Activated CD4-positive, alpha-beta T cell treated with anti-CD3 and anti-CD28 coated beads, Interleukin-2, amount 50 U/mL, for 1 hour (primary cell): ENCODE measurements around the gene TMEM184A.

Experiments
- DNase-seq: peaks from one replicate; pipeline ENCODE4 v3.0.0-alpha.2; 2020

Gene TMEM184A

DNA sequence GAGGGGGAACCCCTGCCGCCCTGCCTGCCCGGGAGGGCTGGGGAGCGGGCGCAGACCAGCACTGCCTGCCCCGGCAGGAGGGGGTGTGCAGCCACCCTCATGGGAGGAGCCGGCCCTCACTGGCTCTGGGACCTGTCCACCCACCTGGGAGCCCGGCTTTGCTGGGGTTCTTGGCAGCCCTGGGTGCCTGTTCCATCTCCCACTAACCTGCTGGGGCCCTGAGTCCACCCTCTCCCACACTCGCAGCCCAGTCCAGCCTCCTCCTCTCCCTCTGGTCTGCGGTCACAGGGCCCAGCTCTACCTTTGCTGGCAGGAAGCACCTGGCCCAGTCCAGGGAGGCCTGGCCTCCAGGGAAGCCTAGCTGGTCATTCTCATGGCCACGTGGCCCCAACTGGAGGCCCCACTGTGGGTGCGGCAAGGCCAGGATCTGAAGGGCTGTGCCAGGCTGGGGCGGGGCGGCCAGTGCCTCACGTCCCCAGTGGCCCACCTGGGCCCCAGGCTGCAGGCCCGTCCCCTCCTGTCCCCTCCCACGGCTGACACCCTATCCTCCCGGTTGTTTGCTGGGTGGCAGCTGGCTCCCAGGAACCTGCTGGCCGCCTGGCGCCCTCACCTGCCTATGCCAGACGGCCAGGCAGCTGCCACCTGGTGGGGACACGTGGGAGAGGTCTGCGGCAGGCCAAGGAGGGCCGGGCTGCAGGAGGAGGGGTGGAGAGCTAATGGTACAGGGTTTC lies at the start of gene TMEM184A:
Gene TMEM184A, minus strand, starts transcription at position 393 of the 731 bp plus-strand sequence. CDS start 721 bp downstream, outside the sequence.
- DNase-seq, result peak; percentile 55

DNA sequence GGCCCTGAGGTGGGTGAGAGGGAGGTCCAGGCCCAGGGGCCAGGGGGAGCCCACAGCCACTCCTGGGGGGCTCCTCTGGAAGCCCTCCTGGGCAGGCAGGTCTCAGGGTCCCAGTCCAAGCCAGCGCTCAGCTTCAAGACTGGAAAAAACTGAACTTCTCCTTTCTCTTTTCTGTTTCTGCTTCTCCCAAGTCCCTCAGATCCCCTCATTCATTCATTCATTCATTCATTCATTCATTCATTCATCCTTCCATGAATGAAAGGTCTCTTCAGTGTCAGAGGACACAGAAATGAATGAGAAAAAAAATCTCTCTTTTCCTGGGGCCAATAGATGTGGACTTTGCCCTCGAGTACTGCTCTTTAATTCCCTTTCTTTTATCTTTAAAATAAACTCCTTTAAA lies 48.4 kb upstream of the TMEM184A start:
- DNase-seq, result no peak

DNA sequence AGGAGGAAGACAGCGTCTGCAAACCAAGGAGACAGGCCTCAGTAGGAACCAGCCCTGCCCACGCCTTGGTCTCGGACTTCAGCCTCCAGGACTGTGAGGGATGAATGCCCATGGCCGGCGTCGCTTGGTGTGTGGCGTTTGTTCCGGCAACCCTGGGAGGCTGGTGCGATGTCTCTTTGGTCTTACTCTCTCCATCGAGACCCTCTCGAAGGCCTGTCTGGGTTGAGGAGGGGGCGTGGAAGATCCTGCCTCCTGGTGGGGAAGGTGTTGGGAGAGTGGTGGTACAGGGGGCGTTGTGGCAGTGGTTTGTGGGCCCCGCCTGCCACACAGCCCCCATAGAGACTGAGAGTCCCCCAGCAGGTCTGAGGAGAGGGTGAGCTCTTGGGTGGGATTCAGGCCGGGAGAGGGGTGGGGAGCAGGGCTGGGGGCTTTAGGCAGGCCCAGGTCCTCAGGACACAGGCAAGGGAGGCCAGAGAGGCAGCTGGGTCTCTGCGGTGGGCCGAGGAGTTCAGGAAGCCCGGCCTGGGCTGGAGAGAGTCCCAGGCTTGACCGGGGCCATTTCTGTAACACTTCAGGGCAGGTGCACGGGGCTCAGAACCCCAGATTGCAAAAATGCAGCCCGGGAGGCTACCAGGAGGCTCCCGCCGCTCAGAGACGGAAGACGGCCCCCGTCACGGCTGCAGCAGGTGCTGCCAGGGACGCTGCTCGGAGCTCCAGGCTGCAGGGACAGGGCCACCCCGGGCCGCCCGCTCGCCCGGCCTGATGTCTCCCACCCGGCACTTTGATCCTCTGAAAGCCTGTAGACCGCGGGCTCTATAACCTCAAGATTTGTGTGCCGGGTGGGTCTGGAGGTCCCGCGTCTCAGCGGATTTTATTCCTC lies 47.6 kb upstream of the TMEM184A start:
- no peak for DNase-seq

DNA sequence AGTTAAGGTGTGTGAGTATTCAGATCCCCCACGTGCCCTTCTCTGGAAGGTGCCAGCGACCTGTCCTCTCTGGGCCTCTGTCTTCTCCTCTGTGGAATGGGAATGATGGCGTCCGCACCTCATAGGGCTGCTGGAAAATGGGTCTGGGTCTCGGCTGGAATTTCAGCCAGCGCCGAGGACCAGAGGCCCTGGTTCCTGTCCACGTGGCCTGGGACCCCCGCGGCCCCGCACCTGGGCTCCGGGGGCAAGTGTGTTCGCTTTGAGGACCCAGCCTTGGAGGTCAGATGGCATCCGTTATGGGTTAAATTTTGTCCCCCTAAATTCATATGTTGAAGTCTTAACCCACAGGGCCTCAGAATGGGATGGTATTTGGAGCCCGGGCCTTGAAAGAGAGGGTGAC lies 46.4 kb upstream of the TMEM184A start:
- no peak for DNase-seq

DNA sequence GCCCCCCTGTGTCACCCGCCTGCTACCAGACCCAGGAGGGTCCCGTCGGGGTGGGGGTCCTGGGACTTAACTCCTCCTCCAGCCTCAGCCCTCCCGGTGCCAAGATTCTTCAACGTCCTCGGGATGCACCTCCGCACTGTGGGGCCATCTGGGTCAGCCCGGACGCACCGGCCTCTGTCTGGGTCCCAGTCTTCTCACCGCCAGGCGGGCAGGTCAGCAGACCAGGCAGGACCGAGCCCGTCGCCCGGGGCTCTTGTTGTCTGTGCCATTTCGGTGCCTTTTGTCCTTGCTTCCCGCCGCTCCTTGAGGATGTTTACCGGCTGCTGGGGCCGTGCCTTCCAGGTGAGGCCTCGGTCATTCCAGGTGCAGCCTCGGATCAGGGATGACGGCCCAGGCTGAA lies 46.0 kb upstream of the TMEM184A start:
- DNase-seq, result no peak

DNA sequence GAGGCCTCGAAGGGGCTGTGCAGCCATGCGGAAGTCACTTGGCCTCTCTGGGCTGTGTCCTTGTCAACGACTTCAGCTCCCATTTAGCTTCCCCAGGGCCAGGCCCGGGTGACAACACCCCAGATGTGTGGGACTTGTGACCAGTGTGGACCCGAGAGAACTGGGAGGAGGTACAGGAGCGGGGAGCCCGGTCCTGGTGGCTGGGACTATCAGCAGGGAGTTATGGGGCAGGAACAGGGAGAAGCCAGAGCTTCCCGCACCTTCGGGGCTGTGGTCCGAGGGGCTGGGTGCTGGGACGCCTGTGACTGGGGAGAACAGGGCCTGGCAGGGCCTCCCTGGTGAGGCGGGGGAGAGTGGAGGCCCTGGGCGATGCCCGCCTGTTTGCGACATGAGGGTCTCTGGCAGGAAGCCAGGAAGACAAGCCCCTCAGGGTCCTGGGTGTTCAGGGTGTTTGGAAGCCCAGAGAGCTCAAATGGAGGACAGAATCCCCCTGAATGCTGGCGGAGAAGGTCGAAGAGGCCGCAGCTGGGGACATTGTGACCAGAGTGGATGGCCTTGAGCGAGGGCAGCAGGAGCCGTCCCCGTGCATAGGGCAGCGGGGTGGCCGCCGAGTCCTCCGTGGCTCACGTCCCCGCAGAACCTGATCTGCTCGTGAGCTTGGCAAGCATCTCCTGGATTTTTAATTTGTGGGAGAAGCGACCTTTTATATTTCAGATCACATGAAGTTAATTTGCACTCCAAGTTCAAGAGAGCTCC lies 43.8 kb upstream of the TMEM184A start:
- no peak for DNase-seq

DNA sequence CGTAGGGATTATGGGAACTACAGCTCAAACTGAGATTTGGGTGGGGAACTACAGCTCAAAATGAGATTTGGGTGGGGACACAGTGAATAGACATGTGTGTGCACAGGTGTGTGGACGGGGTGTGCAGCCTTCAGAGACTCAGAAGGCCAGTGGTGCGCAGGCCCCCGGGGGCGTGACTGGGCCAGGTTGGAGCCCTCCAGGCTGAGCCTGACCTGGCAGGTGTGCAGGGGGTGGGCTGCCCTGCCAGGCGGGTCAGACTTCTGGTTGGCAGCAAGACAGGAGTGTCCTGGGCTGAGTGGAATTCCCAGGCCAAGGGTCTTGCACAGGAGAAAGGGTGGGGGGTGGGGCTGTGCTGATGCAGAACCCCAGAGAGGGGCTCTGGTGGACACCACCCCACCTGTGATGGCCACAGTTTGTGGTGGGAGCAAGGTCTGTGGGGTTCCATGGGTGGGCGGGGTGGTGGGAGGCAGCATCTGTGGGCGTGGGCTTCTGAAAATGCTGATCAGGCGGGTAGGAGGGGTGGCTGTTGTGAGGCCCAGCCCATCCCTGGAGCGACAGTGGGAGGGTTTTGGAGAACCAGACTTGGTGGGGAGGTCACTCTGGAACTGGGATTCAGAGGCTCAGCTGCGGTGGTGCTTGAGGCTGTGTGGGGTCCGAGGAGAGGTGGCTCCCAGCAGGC lies 43.1 kb upstream of the TMEM184A start:
- DNase-seq, result no peak

DNA sequence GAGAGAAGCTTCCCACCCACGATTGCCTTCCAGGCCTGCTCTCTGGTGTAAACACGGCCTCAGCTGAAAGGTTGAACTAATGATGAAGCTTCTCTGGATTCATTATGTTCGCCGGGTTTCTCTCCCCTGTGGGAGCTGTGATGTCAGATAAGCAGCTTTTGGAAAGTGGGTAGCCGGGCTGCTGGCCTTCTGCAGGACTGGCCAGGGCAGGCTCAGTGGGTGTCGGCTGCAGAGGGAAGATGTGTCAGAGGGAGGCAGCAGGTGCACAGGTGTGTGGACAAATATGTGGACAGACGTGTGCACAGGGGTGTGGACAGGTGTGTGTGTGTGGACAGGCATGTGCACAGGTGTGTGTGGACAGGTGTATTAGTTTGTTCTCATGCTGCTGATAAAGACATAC lies 42.3 kb upstream of the TMEM184A start:
- no peak for DNase-seq

DNA sequence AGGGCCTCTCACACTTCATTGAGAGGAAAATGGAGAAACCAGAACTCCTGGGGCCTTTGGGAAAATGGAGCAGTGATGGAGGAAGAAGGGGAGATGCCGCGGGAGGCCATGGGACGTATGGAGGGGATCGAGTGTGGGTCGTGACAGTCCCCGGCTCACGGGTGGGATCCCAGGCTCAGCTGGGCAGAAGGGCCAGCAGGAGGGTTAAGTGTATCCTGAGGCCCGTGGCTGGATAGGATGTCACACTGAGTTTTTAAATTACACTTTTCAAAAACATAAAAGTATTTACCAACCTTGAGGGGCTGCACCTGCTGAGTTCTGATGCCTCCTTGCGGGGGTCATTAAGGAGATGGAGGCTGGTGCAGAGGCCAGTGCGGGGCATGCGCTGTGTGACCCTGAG lies 41.8 kb upstream of the TMEM184A start:
- DNase-seq, result no peak

DNA sequence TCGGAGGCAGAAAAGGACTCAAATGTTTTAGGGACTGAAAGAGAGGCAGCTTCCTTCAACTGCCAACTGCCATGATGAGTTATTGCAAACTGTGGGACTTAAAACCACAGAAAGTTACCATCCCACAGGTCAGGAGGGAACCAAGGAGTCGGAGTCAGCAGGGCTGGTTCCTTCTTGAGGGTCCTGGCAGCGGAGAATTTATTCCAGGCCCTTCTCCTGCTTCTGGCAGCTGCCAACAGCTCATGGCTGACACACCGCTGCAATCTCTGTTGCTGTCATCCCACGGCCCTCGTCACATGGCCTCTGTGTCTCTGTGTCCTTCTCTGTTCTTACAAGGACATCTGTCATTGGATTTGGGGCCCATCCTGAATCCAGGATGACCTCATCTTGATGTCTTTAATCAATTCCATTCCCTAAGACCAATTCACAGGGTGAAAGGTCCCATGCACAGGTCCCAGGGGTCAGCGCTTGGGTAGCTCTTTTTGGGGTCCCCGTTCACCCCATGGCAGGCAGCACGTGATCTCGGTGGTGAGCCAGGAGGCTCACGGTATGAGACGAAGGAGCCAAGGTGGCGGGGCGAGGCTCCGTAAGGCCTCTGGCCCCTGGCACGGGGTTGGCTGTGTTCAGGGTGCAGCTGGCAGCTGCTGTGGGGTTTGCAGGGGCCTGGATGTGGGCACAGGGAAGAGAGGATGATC lies 41.2 kb upstream of the TMEM184A start:
- no peak for DNase-seq

DNA sequence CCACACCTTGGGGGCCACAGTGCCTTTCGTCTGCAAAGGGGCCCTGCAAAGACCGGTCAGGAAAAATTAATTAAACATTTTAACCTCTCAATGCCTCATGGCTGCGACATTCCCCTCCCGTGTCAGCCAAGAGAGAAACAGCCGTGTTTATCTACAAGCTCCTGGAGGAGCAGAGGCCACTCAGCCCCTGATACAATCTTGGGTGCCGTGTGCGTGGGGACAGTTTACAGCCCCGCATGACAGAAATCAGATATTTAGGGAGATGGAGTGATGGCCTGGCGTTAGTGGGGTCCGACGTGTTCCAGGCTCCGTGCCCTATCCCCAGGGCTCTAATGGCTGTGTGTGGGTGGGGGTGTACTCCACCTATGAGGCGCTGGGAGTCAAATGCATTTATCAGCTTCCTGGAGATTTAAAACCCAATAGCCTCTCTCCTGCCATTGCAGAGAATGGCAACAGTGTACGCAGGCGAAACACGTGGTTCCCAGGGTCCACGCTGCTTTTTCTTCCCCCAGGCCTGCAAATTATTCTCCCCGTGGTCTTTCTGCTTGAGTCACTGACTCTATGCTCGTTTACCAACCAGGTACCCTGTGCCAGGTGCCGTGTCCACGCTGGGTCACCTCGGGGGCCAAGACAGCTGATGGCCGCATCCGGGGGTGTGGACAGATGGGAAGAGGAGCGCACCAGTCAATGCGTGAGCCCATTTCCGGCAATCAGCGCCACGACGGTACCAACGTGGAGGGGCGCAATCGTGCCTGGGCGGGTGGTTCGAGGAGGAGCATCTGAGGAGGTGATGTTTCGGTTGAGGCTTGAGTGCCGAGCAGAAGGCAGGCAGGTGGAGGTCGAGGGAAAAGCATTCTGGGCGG lies 40.4 kb upstream of the TMEM184A start:
- no peak for DNase-seq

DNA sequence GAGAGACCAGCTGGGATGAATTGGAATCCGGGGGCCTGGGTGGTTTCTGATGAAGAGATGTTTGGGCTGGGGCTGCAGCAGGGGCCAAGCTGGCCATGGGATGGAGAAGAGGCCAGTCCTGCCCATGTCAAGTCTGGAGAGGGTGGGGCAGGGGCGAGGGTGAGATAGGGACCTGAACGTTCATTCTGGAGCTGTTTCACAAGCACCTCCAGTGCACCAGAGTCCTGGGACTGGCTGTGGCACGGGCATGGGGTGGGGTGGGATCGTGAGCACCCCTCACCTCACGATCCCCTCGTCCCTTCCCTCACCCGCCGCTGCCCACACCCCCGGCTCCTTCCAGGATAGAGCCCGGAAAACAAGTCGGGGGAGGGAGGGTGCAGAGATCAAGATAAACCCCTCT lies 39.6 kb upstream of the TMEM184A start:
- DNase-seq, result no peak

DNA sequence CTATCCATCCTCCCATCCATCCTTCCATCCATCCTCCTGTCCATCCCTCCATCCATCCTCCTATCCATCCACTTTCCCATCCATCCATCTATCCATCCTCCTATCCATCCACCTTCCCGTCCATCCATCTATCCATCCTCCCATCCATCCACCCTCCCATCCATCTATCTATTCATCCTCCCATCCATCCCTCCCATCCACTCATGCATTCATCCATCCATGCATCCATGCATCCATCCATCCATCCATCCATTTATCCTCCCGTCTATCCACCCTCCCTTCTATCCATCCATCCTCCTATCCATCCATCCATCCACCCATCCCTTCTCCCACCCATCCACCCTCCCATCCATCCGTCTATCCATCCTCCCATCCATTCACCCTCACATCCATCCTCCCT lies 39.0 kb upstream of the TMEM184A start:
- no peak for DNase-seq

DNA sequence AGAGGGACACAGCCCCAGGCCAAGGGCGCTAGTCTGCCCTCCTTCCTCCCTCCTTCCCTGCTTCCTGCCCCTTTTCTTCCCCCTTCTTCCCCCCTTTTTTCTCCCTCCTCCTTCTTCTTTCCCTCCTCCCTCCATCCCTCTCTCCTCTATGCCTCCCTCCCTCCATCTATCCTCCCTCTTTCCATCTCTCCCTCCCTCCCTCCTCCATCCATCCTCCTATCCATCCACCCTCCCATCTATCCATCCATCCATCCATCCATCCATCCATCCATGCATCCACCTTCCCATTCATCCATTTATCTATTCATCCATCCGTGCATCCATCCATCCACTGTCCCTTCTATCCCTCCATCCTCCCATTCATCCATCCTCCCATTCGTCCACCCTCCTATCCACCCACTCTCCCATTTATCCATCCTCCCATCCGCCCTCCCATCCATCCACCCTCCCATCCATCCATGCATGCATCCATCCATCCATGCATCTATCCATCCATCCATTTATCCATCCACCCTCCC lies 38.0 kb upstream of the TMEM184A start:
- DNase-seq, result no peak

DNA sequence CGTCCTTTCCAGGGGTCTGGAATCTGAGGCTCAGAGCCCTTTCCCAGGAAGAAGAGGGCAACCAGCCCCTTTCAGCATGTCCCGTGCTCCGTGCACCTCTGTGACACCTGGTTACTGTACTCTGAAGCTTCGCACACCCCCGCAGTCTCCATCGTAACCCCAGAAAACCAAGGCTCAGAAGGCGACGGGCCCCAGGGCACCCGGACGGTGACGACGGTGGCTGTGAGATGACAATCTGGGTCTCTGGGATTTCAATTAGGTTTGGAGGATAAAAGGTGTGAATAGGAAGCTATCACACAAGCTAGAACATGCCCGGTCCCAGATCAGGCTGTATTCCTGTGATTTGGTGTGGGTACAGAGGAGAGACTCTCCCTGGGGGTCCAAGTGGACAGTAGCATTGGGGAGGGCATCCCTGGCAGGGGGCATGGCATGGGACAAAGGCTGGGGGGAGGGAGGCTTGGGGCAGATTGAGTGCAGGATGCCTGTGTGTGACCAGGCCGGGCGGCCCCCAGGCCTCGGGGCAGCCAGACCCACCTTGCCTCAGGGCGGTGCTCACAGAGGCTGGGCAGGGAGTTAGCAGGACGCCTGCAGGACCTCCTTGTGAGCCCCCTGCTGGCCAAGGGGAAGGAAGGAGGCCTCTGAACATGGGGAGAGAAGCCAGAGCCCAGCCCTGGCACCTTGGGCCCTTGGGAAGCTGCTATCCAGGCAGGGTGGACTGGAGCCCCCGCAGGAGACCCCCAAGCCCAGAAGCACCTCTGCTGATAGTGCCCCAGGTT lies 37.3 kb upstream of the TMEM184A start:
- no peak for DNase-seq

DNA sequence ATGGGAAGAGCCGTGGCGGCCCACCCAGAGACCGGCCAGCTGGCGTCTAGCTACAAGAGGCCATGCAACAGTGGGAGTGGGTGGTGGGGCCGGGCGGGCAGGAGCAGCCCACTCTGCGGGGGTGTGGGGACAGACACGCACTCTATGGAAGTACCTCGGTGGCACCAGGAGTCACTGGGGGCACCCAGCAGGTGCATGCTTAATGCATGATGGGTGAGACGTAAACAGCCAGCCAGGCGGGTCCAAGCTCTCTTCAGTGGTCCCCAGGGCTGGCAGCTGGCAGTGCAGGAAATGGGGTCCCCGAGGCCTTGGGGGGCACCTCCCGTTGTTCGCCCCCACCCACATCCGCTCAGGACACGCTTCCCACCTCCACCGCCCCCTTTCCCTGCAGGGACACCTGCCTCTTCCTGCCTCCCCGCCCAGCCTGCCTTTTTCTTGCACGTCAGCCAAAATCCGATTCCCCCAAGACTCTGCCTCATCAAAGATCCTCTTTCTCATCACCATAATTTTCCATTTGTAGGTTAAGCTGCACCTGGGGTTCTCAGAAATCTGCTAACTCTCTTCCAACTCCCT lies 36.4 kb upstream of the TMEM184A start:
- no peak for DNase-seq

DNA sequence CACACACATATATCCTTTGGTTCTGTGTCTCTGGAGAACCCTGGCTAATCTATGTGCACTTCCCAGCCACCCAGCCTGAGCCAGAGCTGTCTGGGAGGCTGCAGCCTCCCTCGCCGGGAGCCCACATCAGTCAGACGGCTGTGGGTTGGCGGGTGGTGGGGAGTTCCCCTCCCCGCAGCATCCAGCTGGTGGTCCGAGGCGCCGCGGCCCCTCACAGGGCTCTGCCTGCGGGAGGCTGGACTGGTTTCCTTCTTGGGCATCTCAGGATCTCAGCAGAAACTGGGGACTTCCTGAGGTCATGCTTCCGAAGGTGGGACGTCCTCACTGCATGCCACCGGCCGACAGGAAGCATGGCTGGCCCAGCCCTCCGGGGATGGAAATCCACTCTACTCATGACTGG lies 35.9 kb upstream of the TMEM184A start:
- no peak for DNase-seq

DNA sequence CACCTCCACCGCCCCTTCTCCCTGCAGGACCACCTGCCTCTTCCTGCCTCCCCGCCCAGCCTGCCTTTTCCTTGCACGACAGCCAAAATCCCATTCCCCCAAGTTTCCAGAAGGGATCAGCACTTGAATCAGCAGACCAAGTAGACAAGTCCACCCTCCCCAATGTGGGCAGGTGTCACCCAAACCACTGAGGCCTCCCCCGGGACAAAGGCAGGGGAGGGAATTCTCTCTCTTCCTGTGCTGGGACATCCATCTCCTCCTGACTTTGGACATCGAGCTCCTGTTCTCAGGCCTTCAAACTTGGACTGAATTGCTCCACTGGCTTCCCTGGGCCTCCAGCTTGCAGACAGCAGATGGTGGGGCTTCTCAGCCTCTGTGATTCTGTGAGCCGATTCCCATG lies 35.4 kb upstream of the TMEM184A start:
- DNase-seq, result no peak

DNA sequence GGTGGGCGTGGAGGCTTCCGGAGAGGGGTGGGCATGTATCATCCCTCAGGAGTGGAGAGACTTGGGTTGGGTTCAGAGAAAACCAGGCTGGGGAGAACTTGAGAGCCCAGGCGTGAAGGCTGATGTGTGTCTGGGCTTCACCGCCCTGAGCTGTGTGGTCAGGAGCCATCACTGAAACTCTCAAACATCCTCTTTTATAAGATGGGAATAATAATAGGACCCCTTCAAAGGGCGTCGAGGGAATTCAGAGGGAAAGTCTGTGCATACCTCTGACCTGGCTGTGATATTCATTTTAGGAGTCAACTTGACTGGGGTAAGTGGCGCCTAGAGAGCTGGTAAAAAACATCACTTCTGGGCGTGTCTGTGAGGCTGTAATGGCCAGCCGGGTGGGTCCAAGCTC lies 34.9 kb upstream of the TMEM184A start:
- DNase-seq, result no peak

DNA sequence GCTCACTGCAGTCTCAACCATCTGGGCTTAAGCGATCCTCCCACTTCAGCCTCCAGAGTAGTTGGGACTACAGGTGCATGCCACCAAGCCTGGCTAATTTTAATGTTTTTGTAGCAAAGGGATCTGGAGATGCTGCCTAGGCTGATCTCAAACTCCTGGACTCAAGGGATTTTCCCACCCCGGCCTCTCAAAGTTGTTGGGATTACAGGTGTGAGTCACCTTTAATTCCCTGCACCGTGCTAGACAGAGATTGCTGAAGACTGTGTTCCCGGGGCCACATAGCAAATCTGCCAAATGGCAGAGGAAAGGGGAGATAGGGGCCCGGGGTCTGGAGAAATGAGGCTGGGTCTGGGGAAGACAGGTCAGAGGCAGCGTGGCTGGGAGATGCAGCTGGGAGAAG lies 34.5 kb upstream of the TMEM184A start:
- DNase-seq, result no peak
